H1 (cell line): ENCODE measurements around the gene CUX1. TPM values are rescaled to one million over a fixed set of nuclear protein-coding genes. Genes with fewer than 3 reads are reported as not detected.

Experiments used
- CTCF ChIA-PET: fragments of 300-600 bp; sonication (Branson Sonifier 250); formaldehyde crosslinking; loops from one replicate; lab custom pipeline; 2021; ENCODE audit not compliant: partially characterized antibody; lab: Charles Lee
- POLR2A ChIA-PET: fragments of 300-600 bp; sonication (Branson Sonifier 250); formaldehyde crosslinking; loops from one replicate; lab custom pipeline; 2021; ENCODE audit warnings: inconsistent platforms; ENCODE audit not compliant: partially characterized antibody; lab: Charles Lee
- DNase-seq, 2 experiments: peaks; one replicate each; pipeline versions ENCODE4 v3.0.0 to v3.0.0-alpha.2; 2010 to 2022; ENCODE audit warnings: low spot score in 2 of 2, low read depth in 1 of 2, mixed read lengths in 1 of 2
- FAIRE-seq: peaks from 2 replicates; lab custom pipeline; 2011; peaks lifted over from hg19 to GRCh38; lab: Jason Lieb, UNC
- H2AFZ ChIP-seq: 2 replicates; pipeline ENCODE4 v1.8.1; 2012; ENCODE audit warnings: low read length, inconsistent platforms
- H2AK5ac ChIP-seq: 2 replicates; pipeline ENCODE4 v1.6.1; 2013; ENCODE audit warnings: low read depth, low read length
- H2BK120ac ChIP-seq: replicated peaks from 2 replicates; pipeline ENCODE3; 2013; ENCODE audit warnings: low read depth, low read length, inconsistent platforms
- H2BK12ac ChIP-seq: 2 replicates; pipeline ENCODE4 v1.6.1; 2013; ENCODE audit warnings: low read depth, low read length
- H2BK15ac ChIP-seq: 2 replicates; pipeline ENCODE4 v1.6.1; 2013; ENCODE audit warnings: low read length
- H2BK20ac ChIP-seq: 2 replicates; pipeline ENCODE4 v1.6.1; 2013; ENCODE audit warnings: low read length
- H2BK5ac ChIP-seq: 2 replicates; pipeline ENCODE4 v1.6.1; 2013; ENCODE audit warnings: low read depth, low read length
- H3K14ac ChIP-seq: 2 replicates; pipeline ENCODE4 v1.6.1; 2013; ENCODE audit warnings: inconsistent platforms; ENCODE audit not compliant: insufficient read length
- H3K18ac ChIP-seq: 2 replicates; pipeline ENCODE4 v1.6.1; 2013; ENCODE audit warnings: low read length; ENCODE audit errors: extremely low read depth
- H3K23ac ChIP-seq: 2 replicates; pipeline ENCODE4 v1.6.1; 2013; ENCODE audit warnings: inconsistent platforms; ENCODE audit not compliant: insufficient read length
- H3K23me2 ChIP-seq: 2 replicates; pipeline ENCODE4 v1.6.1; 2013; ENCODE audit warnings: low read depth, low read length
- H3K27ac ChIP-seq: 2 replicates; pipeline ENCODE4 v1.6.1; 2011; ENCODE audit warnings: low read depth, low read length, inconsistent platforms
- H3K27me3 ChIP-seq, 4 experiments: replicated peaks in 1 of 4; 1 replicate in 1 of 4; 2 replicates in 3 of 4; pipeline versions ENCODE4 v1.6.1 to v1.8.1; 2011 to 2013; ENCODE audit warnings: low read length in 3 of 4, mild to moderate bottlenecking in 3 of 4, inconsistent platforms in 2 of 4, mixed read lengths in 2 of 4, moderate library complexity in 1 of 4; ENCODE audit not compliant: control insufficient read depth in 3 of 4, insufficient read depth in 3 of 4; ENCODE audit errors: extremely low read depth in 1 of 4
- H3K36me3 ChIP-seq, 4 experiments: 2 replicates each; pipeline versions ENCODE4 v1.6.1 to v1.8.1; 2011 to 2013; ENCODE audit warnings: mild to moderate bottlenecking in 4 of 4, low read length in 3 of 4, moderate library complexity in 2 of 4, control low read depth in 1 of 4, inconsistent platforms in 1 of 4; ENCODE audit not compliant: insufficient read depth in 4 of 4, control insufficient read depth in 2 of 4
- H3K4ac ChIP-seq: replicated peaks from 2 replicates; pipeline ENCODE3; 2013; ENCODE audit warnings: low read length, low read depth, mixed read lengths, inconsistent platforms; ENCODE audit not compliant: insufficient read length
- H3K4me1 ChIP-seq, 4 experiments: replicated peaks in 1 of 4; 1 replicate in 1 of 4; 2 replicates in 3 of 4; pipeline versions ENCODE4 v1.6.1 to v1.8.1; 2011 to 2013; ENCODE audit warnings: low read length in 3 of 4, inconsistent platforms in 2 of 4, mixed read lengths in 1 of 4; ENCODE audit not compliant: insufficient read depth in 4 of 4, control insufficient read depth in 3 of 4
- H3K4me2 ChIP-seq, 2 experiments: 2 replicates each; pipeline versions ENCODE4 v1.6.1 to v1.8.1; 2011 to 2013; ENCODE audit warnings: low read depth in 2 of 2, low read length in 2 of 2, control low read depth in 1 of 2, inconsistent platforms in 1 of 2, mild to moderate bottlenecking in 1 of 2; ENCODE audit not compliant: insufficient read depth in 1 of 2
- H3K4me3 ChIP-seq, 4 experiments: fragments of 200-600, 300-600 bp in 1 of 4; sonication (generic), shearing (Covaris generic), sonication (Bioruptor Twin) in 1 of 4; 2 replicates each; pipeline versions ENCODE4 v1.5.1 to v1.8.1; 2011 to 2016; ENCODE audit warnings: low read length in 4 of 4, low read depth in 3 of 4, control low read depth in 2 of 4, inconsistent platforms in 2 of 4, mild to moderate bottlenecking in 2 of 4, mixed read lengths in 1 of 4, moderate library complexity in 1 of 4; ENCODE audit not compliant: insufficient read depth in 2 of 4; ENCODE audit errors: extremely low read depth in 1 of 4
- H3K56ac ChIP-seq: replicated peaks from 2 replicates; pipeline ENCODE3; 2013; ENCODE audit warnings: low read depth, mild to moderate bottlenecking, mixed read lengths, low read length, inconsistent platforms; ENCODE audit not compliant: insufficient read length
- H3K79me1 ChIP-seq: 2 replicates; pipeline ENCODE4 v1.6.1; 2013; ENCODE audit warnings: low read depth, low read length, control low read depth
- H3K79me2 ChIP-seq, 2 experiments: 2 replicates each; pipeline versions ENCODE4 v1.6.1 to v1.8.1; 2012 to 2013; ENCODE audit warnings: low read length in 2 of 2, mild to moderate bottlenecking in 2 of 2, inconsistent platforms in 1 of 2; ENCODE audit not compliant: insufficient read depth in 2 of 2, control insufficient read depth in 1 of 2
- H3K9ac ChIP-seq, 4 experiments: replicated peaks in 1 of 4; 1 replicate in 1 of 4; 2 replicates in 3 of 4; pipeline versions ENCODE4 v1.6.1 to v1.8.1; 2011 to 2013; ENCODE audit warnings: low read depth in 3 of 4, low read length in 3 of 4, control low read depth in 2 of 4, mild to moderate bottlenecking in 2 of 4, moderate library complexity in 2 of 4, inconsistent platforms in 1 of 4; ENCODE audit errors: extremely low read depth in 1 of 4
- H3K9me3 ChIP-seq, 2 experiments: 2 replicates each; pipeline versions ENCODE4 v1.6.1 to v1.8.1; 2012 to 2013; ENCODE audit warnings: mild to moderate bottlenecking in 2 of 2, moderate library complexity in 2 of 2, control low read depth in 1 of 2, inconsistent platforms in 1 of 2, low read depth in 1 of 2, low read length in 1 of 2, mixed read lengths in 1 of 2; ENCODE audit not compliant: insufficient read depth in 2 of 2
- H4K20me1 ChIP-seq, 2 experiments: replicated peaks in 1 of 2; 2 replicates each; pipeline versions ENCODE3 to v1.8.1; 2011 to 2013; ENCODE audit warnings: inconsistent platforms in 2 of 2, low read length in 2 of 2, mild to moderate bottlenecking in 1 of 2; ENCODE audit not compliant: insufficient read depth in 2 of 2, control insufficient read depth in 1 of 2
- H4K5ac ChIP-seq: 2 replicates; pipeline ENCODE4 v1.6.1; 2013; ENCODE audit warnings: low read length, low read depth, mixed read lengths, inconsistent platforms; ENCODE audit not compliant: insufficient read length
- H4K8ac ChIP-seq: 2 replicates; pipeline ENCODE4 v1.8.0; 2013; ENCODE audit warnings: mild to moderate bottlenecking, moderate library complexity, low read length, inconsistent platforms; ENCODE audit not compliant: insufficient read depth; ENCODE audit errors: extremely low read depth
- H4K91ac ChIP-seq: replicated peaks from 2 replicates; pipeline ENCODE3; 2013; ENCODE audit warnings: low read length, mixed read lengths, inconsistent platforms; ENCODE audit not compliant: insufficient read length
- EP300 ChIP-seq, 2 experiments: IDR thresholded peaks; 1 replicate in 1 of 2; 2 replicates in 1 of 2; pipeline ENCODE4 v1.6.1; 2011 to 2012; ENCODE audit warnings: low read depth in 2 of 2, low read length in 2 of 2, mild to moderate bottlenecking in 2 of 2, borderline replicate concordance in 1 of 2, inconsistent platforms in 1 of 2, moderate library complexity in 1 of 2
- JUND ChIP-seq: IDR thresholded peaks from 2 replicates; pipeline ENCODE4 v1.6.1; 2011; ENCODE audit warnings: mild to moderate bottlenecking, improper control_type of control experiment, low read length
- POU5F1 ChIP-seq: IDR thresholded peaks from 2 replicates; pipeline ENCODE4 v1.6.1; 2011; ENCODE audit warnings: low read depth, mild to moderate bottlenecking, low read length, moderate library complexity
- TAF7 ChIP-seq: optimal IDR thresholded peaks from 2 replicates; pipeline ENCODE3; 2011; ENCODE audit warnings: low read depth, mild to moderate bottlenecking, inconsistent platforms, low read length, moderate library complexity, borderline replicate concordance
- WGBS, 2 experiments: shearing (Covaris generic) in 1 of 2; methylation state at CpG; one replicate each; pipeline versions ENCODE4 v1.1.6 to v1.1.7; 2013 to 2015; ENCODE audit warnings: low lambda C conversion rate in 2 of 2, mixed read lengths in 2 of 2, inconsistent platforms in 1 of 2, low coverage in 1 of 2, missing lambda C conversion rate in 1 of 2; ENCODE audit not compliant: insufficient replicate concordance in 2 of 2, insufficient coverage in 1 of 2, insufficient read length in 1 of 2; ENCODE audit errors: extremely low coverage in 1 of 2, missing lambda C conversion rate in 1 of 2; 5-methylcytosine and 5-hydroxymethylcytosine counted together
- polyA plus RNA-seq, 7 experiments: library from polyadenylated mRNA; depleted of rRNA in 3 of 7; stranded (reverse) in 5 of 7; unstranded in 2 of 7; fragments of >200 nt in 5 of 7; fragments of 200-250 nt in 2 of 7; gene quantifications; 1 replicate in 5 of 7; 2 replicates in 1 of 7; 4 replicates in 1 of 7; pipeline versions ENCODE4 v1.2.1 to v1.2.3, GENCODE V29; 2011 to 2013; ENCODE audit warnings: missing spikeins in 2 of 7, mixed read lengths in 2 of 7
- total RNA-seq: library from RNA; stranded (reverse); fragmentation: NEBNext Ultra II Directional; extraction: Animal tissue kit (Norgen Biotek cat#: 25700); gene quantifications from 2 replicates; pipeline ENCODE4 v1.2.1, GENCODE V29; 2021

Gene CUX1
- total and polyA plus RNA-seq, 2 of the 8 experiments (the other 6 are each of a cell fraction or from before 2014, with no cell fraction given): 21.6 to 65.9 TPM

GRCh38 chr7:102223184-102223583 lies 405.8 kb downstream of the CUX1 start:
- H3K4me1 ChIP-seq: 0 out of 7 replicates have a peak, but pooled peaks cover 0 to 2% (median 0%) of the 10 kb centered on the region in 4 experiments
- no peak overlapping the region for H3K23ac ChIP-seq
- no peak overlapping the region for H3K4ac ChIP-seq
- DNase-seq (no peak), FAIRE-seq (no peak)
- H4K91ac ChIP-seq: no peak overlapping the region
- no peak overlapping the region for H2BK12ac ChIP-seq
- no peak overlapping the region for H2BK120ac ChIP-seq
- H3K18ac ChIP-seq: no peak overlapping the region
- no peak overlapping the region for H3K4me2 ChIP-seq
- TF ChIP-seq POU5F1: no peak
- TF ChIP-seq JUND: no peak
- TF ChIP-seq EP300 (IDR thresholded peaks at IDR 0.05; ENCODE audit: borderline replicate concordance in 1 of 2, low read depth in 2 of 2, low read length in 2 of 2): no peak
- TF ChIP-seq TAF7: no peak
- CTCF ChIA-PET: interaction anchor here (0.9 to 5.1 kb wide), 3 partner anchors 12 to 29 kb away, joined by 3 to 26 read pairs (median 4); no protein-coding TSS in a partner anchor
- H3K9me3 ChIP-seq: no peaks in the 10 kb centered on the region
- no peak overlapping the region for H2BK5ac ChIP-seq
- no peak overlapping the region for H3K4me3 ChIP-seq
- H2BK15ac ChIP-seq: no peak overlapping the region
- no peak overlapping the region for H2BK20ac ChIP-seq
- H3K14ac ChIP-seq: no peak overlapping the region
- no peak overlapping the region for H4K8ac ChIP-seq
- no peaks in the 10 kb centered on the region for H3K27me3 ChIP-seq
- H3K56ac ChIP-seq: no peak overlapping the region
- H3K27ac ChIP-seq: no peak overlapping the region
- H3K79me1 ChIP-seq: peaks cover 4% of the 10 kb centered on the region; the same call in 1 of the 2 replicates
- no peaks in the 10 kb centered on the region for H3K79me2 ChIP-seq
- no peak overlapping the region for H3K9ac ChIP-seq
- 94% methylated on average over 5 of the region's 5 CpGs; no CpG with 5 or more reads in 1 of the 2 experiments for WGBS, 2 experiments
- no peaks in the 10 kb centered on the region for H4K20me1 ChIP-seq
- POLR2A ChIA-PET: no interaction called here
- peaks cover 0 to 9% (median 4%) of the 10 kb centered on the region in 4 experiments; a peak in 3 of 8 replicates for H3K36me3 ChIP-seq
- H2AK5ac ChIP-seq: no peak overlapping the region
- H4K5ac ChIP-seq: no peak overlapping the region
- H3K23me2 ChIP-seq: no peaks in the 10 kb centered on the region; the same call in 1 of the 2 replicates
- H2AFZ ChIP-seq: no peak overlapping the region
